HTR-8/SVneo (cell line): Measurements from ENCODE around the gene PNPLA7.
"Not testable (repeated sequence)": the region's sequence is repeated elsewhere in the genome, so short reads cannot be mapped to it uniquely, and the experiment has no call there.

Experiments
- DNase-seq: peaks from one replicate; pipeline ENCODE4 v3.0.0; 2011; ENCODE audit warnings: low spot score, mixed read lengths; ENCODE audit not compliant: insufficient read length
- FAIRE-seq: peaks from 2 replicates; lab custom pipeline; 2011; peaks lifted over from hg19 to GRCh38; lab: Jason Lieb, UNC

PNPLA7 gene

DNA sequence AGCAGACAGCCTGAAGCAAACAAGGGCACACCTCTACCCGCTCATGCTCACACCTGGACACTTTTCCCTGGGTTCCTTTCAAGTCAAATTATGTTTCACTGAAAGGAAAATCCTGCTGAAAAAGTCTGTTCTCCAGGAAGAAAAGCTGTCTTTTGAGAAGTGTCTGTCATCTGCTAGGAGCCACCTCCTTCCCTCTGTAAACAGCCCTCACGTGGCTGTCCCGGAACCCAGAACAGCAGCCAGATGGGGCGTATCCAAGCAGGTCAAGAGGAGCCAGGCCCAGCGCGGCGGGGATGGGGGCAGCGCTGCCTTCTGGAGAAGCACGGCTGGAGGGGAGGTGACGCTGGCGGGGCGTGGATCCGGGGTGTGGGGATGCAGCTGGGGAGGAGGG, at the start of gene PNPLA7:
TSS of gene PNPLA7 (minus strand) at position 172 of the 391 bp plus-strand sequence. CDS start 205 bp downstream, outside the sequence.
- FAIRE-seq (no peak), DNase-seq (peak; percentile 68)

DNA sequence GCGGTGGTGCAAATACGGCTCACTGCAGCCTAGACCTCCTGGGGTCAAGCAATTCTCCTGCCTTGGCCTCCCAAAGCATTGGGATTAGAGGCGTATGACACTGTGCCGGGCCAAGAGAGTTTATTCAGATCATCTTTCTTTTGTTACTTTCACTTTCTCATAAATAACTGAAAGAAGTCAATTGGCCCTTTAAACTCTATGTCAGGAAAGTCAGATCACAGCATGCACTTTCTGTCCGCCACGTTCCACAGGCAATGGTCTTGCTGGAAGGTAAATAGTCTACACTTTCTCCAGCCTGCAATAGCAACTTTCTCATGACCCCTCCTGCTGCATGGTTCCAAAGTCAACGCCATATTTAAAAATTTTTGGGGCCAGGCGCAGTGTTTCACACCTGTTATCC, 48.7 kb upstream of the PNPLA7 start:
- FAIRE-seq: no peak
- DNase-seq: no peak

DNA sequence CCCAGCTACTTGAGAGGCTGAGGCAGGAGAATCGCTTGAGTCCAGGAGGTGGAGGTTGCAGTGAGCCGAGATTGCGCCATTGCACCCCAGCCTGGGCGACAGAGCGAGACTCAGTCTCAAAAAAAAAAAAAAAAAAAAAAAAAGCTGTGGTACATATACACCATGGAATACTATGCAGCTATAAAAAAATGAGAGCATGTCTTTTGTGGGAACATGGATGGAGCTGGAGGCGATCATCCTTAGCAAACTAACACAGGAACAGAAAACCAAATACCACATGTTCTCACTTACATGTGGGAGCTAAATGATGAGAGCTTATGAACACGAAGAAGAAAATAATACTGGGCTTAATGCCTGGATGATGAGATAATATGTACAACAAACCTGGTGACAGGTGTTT, 46.4 kb upstream of the PNPLA7 start:
- FAIRE-seq, DNase-seq: not testable (repeated sequence)

DNA sequence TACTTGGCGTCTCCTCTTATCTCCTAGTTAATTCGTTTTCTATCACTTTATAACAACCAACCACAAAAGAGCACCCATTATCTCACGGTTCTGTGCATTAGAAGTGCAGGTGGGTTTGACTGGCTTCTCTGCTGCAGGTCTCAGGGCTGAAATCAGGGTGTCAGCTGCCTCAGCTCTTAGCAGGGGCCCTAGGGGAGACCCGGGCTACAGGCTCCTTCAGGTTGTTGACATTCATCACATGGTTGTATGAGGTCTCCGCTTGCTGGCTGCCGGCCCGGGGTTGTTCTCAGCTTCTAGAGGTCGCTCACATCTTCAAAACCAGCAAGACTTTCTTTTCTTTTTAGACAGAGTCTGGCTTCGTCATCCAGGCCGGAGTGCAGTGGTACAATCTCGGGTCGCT, 43.0 kb upstream of the PNPLA7 start:
- DNase-seq (no peak), FAIRE-seq (no peak)

DNA sequence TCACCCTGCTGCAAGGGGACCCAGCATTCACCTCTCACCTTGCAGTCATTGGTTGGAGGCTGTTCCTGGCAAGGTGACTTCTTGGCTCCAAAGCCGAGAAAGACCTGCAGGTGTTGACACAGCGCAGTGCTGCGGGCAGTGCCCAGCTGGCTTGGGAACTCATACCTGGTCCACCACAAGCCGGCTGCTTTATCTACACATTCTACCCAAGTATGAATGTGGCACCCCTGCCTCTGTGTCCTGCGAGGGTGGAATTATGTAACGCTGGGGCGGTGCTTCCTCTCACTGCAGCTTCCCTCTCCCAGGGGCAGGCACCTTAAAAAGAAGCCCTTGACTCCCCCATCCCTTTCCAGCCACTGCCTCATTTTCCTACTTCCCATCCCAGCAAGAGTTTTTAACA, 42.6 kb upstream of the PNPLA7 start:
- DNase-seq (no peak), FAIRE-seq (no peak)

DNA sequence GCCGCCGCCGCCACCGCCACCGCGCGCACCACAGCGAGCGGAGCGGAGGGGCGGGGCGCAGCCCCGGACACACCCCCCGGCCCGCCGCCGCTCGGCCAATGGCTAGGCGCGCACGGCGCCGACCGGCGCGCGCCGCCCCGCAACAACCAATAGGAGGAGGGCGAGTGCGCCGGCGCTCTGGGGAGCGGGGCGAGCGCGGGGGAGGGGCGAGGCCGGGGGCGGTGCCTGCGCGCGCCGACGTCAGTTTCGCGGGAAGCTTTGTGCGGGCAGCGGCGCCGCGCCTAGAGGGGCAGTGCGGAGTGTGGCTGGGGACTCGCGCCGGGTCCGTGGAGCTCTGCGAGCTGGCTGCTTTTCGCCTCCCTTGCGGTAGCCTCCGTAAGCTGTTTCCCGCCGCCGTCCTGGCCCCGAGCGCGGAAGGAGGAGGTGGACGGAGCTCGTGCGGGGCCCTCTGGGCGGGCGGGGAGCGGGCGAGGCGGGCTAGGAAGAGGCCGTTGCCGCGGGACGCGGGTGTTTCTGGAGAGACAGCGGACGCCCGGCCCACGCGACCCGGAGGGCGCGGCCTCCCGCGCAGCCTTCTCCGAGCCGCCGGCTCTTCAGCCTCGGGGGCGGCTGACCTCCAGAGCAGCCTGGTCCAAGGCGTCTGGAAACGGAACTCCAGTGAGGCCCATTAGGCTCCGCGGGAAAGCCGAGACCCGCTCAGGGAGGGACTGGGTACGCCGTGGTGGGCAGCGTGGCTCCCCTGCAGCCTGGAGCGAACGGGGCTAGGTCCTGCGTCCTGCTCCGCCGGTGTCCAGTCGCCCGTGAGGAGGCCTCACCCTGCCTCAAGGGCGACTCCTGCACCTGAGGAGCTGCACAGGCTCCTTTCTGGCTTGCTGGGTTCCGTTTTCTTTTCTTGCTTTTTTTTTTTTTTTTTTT, 40.5 kb upstream of the PNPLA7 start, which contains the start of gene ZMYND19:
TSS of gene ZMYND19 (minus strand) at position 44 of the 915 bp plus-strand sequence. CDS start 249 bp downstream, outside the sequence.
- peak; percentile 96 for FAIRE-seq

DNA sequence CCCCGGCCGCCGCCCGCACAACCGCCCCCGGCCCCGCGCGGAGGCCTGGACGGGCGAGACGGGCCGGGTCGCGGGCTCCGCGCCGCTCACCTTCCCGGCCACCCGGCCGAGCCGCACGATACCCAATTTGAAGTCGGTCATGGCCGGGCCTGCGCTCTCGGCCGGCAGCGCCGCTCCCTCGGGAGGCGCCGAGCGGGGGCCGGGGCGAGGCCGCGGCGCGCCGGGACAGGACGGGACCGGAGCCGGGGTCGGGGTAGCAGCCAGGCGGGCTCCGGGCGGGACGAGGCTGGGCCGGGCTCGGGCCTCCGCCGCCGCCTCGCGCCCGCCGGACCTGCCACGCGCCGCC, 39.9 kb upstream of the PNPLA7 start:
- FAIRE-seq: no peak
- no peak for DNase-seq

More for the DNA sequence above, 40.5 kb upstream of the PNPLA7 start, which contains the start of gene ZMYND19:
- peak; percentile 94 for DNase-seq

DNA sequence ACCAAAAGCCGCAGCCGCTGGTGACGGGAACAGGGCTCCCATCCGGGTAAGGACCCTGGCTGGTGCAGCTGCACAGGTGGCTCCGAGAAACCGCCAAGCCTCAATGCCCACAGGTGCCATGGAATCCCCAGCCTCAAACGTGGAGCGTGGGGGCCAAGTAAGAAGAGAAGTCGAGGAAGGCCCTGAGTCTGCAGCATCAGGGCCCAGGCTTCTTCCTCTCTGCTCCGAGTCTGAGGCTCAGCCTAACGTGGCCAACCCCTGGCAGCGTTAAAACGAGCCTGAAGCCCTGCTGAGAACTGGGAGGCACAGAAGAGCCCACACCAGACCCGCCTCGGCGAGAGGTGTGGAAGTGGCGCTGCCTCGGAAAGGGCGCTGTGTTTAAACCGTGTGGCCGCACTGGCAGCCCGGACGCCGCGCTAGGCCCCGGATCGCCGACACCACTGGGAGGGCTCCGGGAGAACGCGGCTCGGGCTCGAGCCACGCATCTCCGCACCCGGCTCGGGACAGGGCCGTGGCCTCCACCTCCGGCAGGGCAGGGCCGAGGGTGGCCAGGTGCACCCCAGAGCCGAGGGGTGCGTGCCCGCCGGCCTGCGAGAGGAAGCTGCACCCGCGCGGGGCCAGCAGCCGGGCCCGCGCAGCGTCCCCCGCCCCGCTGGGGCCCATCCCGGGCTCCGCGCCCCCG, 39.4 kb upstream of the PNPLA7 start:
- DNase-seq: no peak
- FAIRE-seq: no peak

DNA sequence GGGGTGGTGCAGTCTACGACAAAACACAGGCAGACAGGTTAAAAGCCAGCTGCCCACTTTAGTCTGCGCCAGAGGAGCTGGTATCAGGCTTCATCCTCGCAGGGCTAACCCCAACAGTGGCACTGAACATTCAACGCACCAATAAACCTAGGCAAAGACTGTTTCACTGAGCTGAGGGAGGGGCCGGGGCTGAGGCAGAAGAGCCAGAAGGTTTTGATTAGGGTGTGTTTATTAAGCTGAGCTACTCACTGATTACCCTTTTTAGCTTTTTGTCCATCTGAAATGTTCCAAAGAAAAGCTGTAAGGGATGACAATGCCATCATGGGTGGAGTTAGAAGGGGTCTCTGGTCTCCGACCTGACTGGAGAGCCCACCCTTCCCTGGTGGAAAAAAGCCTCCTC, 38.7 kb upstream of the PNPLA7 start:
- FAIRE-seq (no peak), DNase-seq (no peak)

DNA sequence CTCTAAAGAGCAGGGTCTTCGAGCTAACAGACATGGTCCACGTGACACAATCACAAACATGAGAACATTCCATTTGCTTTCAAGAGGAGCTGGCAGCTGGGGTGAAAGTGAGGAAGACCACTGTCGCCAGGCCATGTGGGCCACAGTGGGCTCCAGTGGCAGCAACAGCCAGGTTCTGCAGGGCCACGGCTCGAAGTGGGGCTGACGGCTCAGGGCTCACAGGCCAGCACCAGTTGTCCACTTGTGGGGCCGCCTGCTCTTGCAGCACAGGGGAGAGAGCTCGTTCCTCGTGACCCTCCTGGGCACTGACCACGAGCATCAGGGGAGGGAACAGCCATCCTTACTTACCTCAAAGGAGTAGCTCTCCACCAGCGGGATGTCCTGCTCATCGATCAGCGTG, 38.1 kb upstream of the PNPLA7 start:
- DNase-seq (no peak), FAIRE-seq (no peak)

DNA sequence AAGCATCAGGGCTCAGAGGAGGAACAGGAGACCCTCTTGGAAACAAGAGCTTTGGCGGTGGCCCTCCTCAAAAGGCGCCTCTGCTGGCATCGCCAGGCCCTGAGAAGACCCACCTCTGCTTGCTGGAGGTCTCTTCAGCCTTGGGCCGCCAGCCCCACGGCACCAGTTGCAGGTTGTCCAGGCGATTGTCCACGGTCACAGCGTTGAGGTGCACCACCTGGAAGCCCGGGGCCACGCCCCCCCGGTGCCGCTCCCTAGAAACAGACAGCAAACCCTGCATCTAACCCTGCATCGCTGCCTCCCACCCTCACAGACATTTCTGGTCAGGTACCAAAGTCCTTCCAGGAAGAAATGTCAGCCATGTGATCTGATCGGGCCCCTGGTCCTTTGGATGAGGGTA, 36.7 kb upstream of the PNPLA7 start:
- no peak for FAIRE-seq

DNA sequence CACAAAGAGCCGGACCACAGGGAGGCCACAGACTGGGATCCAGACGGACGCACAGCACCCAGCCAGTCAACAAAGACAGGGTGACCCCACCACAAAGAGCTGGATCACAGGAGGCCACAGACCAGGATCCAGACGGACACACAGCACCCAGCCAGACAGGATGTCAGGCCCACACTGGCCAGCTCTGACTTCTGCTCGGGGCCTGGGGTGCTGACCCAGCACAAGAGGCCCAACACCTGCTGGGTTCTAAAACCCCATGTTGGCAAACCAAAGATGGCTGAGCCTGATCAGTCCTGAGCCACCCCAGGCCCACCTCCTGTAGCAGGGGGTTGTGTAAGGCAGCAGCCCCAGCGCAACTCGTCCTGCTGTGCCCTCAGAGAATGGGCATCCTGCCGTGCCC, 33.8 kb upstream of the PNPLA7 start:
- FAIRE-seq: no peak
- DNase-seq: no peak

More for the DNA sequence above, 36.7 kb upstream of the PNPLA7 start:
- DNase-seq: no peak

DNA sequence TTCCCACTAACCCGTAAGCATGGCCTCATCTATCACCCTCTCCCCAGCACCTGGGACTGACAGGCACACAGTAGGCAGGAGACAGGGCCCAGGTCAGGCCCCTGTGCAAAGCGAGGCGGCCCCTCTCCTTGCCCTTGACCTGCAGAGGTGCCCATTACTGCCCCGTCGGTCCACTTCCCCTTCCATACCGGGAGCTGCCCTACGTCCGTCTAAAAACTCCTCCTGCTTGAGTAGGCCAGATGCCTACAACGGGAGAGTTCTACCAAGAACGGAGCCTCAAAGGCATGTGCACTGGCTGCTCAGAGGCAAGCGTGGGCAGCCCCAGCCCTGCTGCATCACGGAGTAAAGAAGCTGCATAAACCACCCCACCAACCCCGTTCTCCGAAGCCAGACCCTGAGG, 33.1 kb upstream of the PNPLA7 start:
- FAIRE-seq (no peak), DNase-seq (no peak)

DNA sequence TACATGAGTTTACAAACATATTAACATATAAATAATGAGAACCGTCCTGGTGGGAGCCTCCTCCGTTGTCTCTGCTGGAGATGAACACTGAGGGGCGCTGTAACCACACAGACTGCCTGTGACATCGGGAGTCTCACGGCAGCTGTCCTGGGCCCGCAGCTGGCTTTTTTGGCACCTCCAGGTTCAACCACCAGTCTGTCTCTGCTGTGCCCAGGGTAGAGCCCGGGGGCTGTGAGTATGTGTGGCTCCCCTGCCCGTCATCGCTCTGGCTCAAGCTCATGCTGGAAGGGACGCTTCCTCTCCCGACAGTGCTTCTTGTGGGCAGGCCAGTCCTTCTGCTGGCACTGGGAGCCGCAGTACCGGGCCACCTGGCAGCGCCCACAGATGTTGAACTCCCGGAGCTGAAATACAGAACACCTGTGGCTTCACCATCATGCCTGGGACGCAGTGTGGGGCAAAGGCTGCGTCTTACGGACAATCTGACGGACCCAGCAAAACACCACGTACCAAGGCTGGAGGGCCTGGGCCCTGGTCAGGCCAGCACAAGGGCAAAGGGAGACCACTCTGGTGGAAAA, 32.2 kb upstream of the PNPLA7 start:
- FAIRE-seq (no peak), DNase-seq (no peak)

DNA sequence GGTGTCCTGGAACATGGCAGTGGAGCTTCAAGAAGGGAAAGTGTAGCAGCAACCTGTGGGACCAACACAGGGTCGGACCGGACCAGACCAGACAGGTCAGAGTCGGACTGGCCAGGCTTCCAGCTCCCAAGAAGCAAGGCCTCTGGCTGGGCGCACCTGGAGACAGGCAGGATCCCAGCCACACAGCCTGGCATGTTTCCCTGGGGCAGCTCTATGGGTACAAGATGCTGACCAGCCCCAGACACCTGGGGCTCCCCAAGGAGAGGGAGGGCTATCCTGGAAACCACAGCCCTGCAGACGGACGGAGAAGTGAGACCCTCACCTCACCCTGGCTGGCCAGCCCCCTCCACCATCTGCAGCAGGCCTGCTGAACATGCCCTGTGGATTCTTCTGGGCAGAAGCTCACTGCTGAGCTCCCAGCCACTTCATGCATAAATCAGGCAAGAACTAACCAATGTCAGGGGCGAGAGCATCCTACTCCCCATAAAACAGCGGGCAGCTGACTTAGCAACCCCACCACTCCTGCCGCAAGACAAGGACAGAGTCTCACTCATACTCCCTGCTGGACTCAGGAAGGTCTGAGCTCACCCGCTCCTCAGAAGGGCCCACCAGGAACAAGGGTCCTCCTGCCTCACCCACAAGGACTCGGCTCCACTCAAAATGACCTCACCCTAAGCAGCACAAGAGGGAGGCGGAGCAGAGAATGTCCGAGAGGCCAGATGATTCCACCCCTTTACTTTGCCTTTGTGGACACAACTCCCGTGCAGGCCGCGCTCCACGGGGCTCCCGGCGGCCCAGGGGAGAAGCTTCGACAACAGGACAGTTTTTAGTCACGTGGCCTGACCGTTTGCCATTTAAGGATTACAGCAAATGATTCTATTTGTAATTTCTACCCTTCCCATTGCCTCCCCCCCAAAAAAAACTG, 31.4 kb upstream of the PNPLA7 start:
- DNase-seq (no peak), FAIRE-seq (no peak)

DNA sequence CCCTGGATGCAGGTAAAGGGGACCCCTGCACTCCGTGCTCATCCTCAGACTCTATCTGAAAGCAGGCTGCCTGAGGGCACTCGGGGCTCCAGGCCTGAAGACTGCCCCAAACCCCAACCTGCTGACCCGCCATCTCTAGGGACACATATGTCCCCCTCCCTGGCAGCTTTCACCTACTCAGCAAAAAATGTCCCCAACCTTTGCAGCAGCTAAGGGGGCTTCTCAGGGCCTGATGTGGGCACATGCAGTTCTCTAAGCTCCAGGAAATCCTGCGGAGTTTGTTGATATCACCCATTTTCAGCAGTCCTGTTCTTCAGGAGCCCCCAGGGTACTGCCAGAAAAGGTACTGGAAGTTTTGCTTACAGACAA, 30.7 kb upstream of the PNPLA7 start:
- no peak for FAIRE-seq
- DNase-seq: no peak

DNA sequence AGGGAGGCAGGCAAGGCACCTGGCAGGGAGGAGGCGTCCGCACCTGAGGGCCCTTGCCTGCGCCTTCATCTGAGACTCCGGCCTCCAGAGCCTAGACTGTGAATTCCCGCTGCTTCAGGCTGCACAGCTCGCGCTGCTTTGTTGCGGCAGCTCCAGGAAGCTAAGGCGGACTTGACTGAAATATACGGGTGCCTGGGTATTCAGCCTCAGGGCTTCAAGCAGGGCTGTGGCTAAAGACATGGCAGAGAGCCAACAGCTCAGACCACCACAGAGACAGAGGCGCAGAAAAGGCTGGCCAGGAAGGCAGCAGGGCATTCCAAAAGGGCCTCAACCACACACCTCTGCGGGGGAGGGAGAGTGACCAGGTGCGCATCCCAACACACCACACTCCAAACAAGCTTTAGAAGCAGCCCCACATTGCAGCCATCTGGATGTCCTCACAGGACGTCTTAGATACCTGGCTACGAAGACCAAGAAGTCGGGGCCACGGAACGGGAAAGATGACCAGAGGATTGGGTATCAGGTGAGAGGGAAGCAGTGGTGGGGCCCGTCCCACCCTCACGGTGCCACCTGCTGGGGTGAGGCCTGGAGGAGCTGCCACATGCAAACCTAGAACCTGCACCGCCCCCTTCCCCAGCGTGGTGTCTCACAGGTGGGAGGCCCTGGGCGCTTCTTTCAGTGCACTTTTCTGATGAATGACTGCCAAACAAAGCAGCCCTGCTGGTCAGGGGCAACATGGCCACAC, 30.2 kb upstream of the PNPLA7 start:
- FAIRE-seq (no peak), DNase-seq (no peak)

DNA sequence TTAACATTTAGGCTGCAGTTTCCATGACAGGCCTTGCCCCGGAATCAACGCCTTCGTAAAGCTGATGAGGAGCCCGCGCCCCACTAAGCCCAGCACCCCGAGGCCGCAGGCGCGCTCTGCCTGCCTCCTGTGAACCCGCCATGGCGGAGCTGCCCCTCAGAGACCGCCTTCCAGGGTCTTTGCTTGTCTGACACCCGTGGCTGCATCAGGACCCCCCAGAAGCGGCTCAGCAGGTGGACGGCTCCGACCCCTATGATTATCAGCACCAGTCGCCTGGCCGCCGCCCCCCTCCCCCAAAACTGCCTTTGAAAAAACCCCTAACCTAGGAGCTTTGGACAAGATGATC, 29.0 kb upstream of the PNPLA7 start:
- FAIRE-seq (no peak), DNase-seq (no peak)

DNA sequence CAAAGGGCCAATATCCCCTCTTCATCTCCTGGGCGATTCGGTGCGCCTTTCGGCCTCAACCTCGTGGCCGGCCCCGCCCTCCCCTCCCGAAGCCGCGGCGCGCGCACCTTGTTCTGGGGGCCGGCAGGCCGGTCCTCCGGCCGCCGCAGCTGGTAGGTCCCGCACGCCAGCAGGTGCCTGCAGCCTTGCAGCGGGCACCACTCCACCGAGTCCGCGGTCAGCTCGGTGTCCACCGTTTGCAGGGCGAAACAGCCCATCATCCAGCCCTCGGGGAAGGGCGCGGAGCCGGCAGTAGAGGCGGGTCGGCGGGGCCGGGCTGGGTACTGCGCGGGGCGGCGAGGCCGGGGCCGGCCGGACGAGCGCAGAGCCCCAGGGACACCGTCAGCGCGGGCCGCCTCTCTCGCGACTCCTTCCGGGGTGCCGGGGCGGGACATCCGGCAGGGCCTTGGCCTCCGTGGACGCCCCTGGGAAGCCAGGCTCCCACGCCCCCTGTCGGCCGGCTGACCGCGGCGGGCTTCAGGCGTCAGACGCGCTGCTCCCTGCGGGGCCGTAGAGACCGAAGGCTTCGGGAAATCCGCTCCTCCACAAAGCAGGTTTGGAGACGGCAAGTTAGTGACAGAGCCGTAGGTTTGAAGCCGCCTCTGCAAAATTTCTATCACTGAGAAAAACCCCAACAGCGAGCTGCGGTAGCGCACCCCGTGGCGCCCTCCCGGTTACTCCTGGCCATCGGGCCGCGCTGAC, 28.5 kb upstream of the PNPLA7 start, which contains the start of gene DPH7:
TSS of gene DPH7 (minus strand) at position 408 of the 741 bp plus-strand sequence. CDS start at position 260, 148 bp downstream.
- no peak for FAIRE-seq
- DNase-seq: peak; percentile 93
